Tibial nerve (tissue), 4 donors: ENCODE data around the gene MOCS1. TPM values are rescaled to one million over a fixed set of nuclear protein-coding genes. Genes with fewer than 3 reads are reported as not detected.

Experiments
- DNase-seq, 2 donors: peaks; one replicate each; pipeline ENCODE4 v3.0.0-alpha.2; 2019; ENCODE audit warnings: low spot score in 2 of 2
- H3K27ac ChIP-seq, 4 donors: fragments of 200-600 bp; sonication (generic) in 3 of 4; one replicate each; pipeline ENCODE4 v1.5.1; 2017 to 2019; ENCODE audit warnings: mild to moderate bottlenecking in 1 of 4
- H3K27me3 ChIP-seq, 2 donors: fragments of 200-600 bp; sonication (generic) in 1 of 2; one replicate each; pipeline versions ENCODE4 v1.5.1 to v1.6.0; 2017 to 2019
- H3K36me3 ChIP-seq, 3 donors: fragments of 200-600 bp; sonication (generic); one replicate each; pipeline ENCODE4 v1.5.1; 2018 to 2019
- H3K4me1 ChIP-seq, 4 donors: fragments of 200-600 bp; sonication (generic) in 3 of 4; one replicate each; pipeline ENCODE4 v1.5.1; 2017 to 2019
- H3K4me3 ChIP-seq, 4 donors: fragments of 200-600 bp; sonication (generic) in 3 of 4; one replicate each; pipeline ENCODE4 v1.5.1; 2017 to 2019; ENCODE audit warnings: mild to moderate bottlenecking in 1 of 4, moderate library complexity in 1 of 4
- H3K9me3 ChIP-seq, 4 donors: fragments of 200-600 bp; sonication (generic) in 3 of 4; one replicate each; pipeline ENCODE4 v1.5.1; 2017 to 2019
- CTCF ChIP-seq, 5 experiments: fragments of 200-600 bp in 3 of 5; fragments of 450-650 bp in 2 of 5; sonication (generic) in 3 of 5; IDR thresholded peaks; one replicate each; pipeline ENCODE4 v1.5.1; 2016 to 2019; ENCODE audit warnings: antibody characterized with exemption in 5 of 5, mild to moderate bottlenecking in 3 of 5, moderate library complexity in 2 of 5
- EP300 ChIP-seq, 2 donors: sonication (generic); formaldehyde crosslinking; IDR thresholded peaks; one replicate each; pipeline ENCODE4 v1.6.1; 2017; ENCODE audit warnings: antibody characterized with exemption in 2 of 2, mild to moderate bottlenecking in 1 of 2
- POLR2A ChIP-seq, 2 donors: fragments of 450-650 bp; IDR thresholded peaks; one replicate each; pipeline ENCODE4 v1.6.1; 2017; ENCODE audit warnings: antibody characterized with exemption in 2 of 2, mild to moderate bottlenecking in 2 of 2, moderate library complexity in 2 of 2
- WGBS, 2 donors: methylation state at CpG; one replicate each; pipeline ENCODE4 v1.1.5; 2018; 5-methylcytosine and 5-hydroxymethylcytosine counted together
- total RNA-seq, 4 donors: library from RNA; depleted of rRNA; stranded (reverse); fragments of >200 nt; gene quantifications; one replicate each; pipeline ENCODE4 v1.1.0, GENCODE V29; 2016

The MOCS1 gene
- total RNA-seq, 4 donors from 2014 or later: 56.7 to 103 (median 71.0) TPM

GRCh38 chr6:39902136-39902535 lies 32.1 kb downstream of the MOCS1 start:
- H3K9me3 ChIP-seq: no peaks in the 10 kb centered on the region
- 63 to 73% methylated on average over 2 of the region's 2 CpGs for WGBS, 2 donors
- peak overlapping the region in 2 of 4 donors; percentile 9 to 34 for H3K27ac ChIP-seq
- H3K27me3 ChIP-seq: no peaks in the 10 kb centered on the region
- TF ChIP-seq POLR2A (IDR thresholded peaks at IDR 0.05) (no peak), CTCF (IDR thresholded peaks at IDR 0.05) (no peak), EP300 (IDR thresholded peaks at IDR 0.05) (no peak)
- H3K4me3 ChIP-seq: no peak overlapping the region
- no peak for DNase-seq
- H3K36me3 ChIP-seq: peaks cover 0 to 99% (median 0%) of the 10 kb centered on the region in 3 donors
- H3K4me1 ChIP-seq: peaks cover 0 to 14% (median 0%) of the 10 kb centered on the region in 4 donors

- DNase-seq: no peak
- Histone ChIP-seq H3K4me1 (peaks cover 0 to 14% (median 0%) of the 10 kb centered on the region in 4 donors), H3K9me3 (no peaks in the 10 kb centered on the region), H3K27ac (peak overlapping the region in 2 of 4 donors; percentile 9 to 57), H3K36me3 (peaks cover 0 to 99% (median 0%) of the 10 kb centered on the region in 3 donors), H3K4me3 (no peak overlapping the region), H3K27me3 (no peaks in the 10 kb centered on the region)
- TF ChIP-seq EP300 (IDR thresholded peaks at IDR 0.05) (no peak), POLR2A (IDR thresholded peaks at IDR 0.05) (no peak), CTCF (IDR thresholded peaks at IDR 0.05) (no peak)
- 72 to 74% methylated on average over 19 of the region's 19 CpGs for WGBS, 2 donors
These were observed 32.6 kb downstream of the MOCS1 start for GRCh38 chr6:39901670-39902069.

GRCh38 chr6:39901116-39901655 lies 33.1 kb downstream of the MOCS1 start:
- no peak for DNase-seq
- Histone ChIP-seq H3K4me3 (no peak overlapping the region), H3K9me3 (no peaks in the 10 kb centered on the region), H3K27me3 (no peaks in the 10 kb centered on the region), H3K36me3 (peaks cover 0 to 99% (median 0%) of the 10 kb centered on the region in 3 donors), H3K4me1 (peaks cover 0 to 13% (median 0%) of the 10 kb centered on the region in 4 donors), H3K27ac (peak overlapping the region in 2 of 4 donors; percentile 9 to 57)
- TF ChIP-seq EP300 (IDR thresholded peaks at IDR 0.05) (no peak), POLR2A (IDR thresholded peaks at IDR 0.05) (no peak), CTCF (IDR thresholded peaks at IDR 0.05) (no peak)
- 75 to 82% methylated on average over 10 of the region's 10 CpGs for WGBS, 2 donors

- Histone ChIP-seq H3K27me3 (no peaks in the 10 kb centered on the region), H3K4me3 (no peak overlapping the region), H3K36me3 (peaks cover 0 to 92% (median 0%) of the 10 kb centered on the region in 3 donors), H3K27ac (peak overlapping the region in 2 of 4 donors; percentile 8 to 9), H3K9me3 (no peaks in the 10 kb centered on the region), H3K4me1 (no peaks in the 10 kb centered on the region)
- 81% methylated on average over 10 of the region's 10 CpGs for WGBS, 2 donors
- TF ChIP-seq CTCF (IDR thresholded peaks at IDR 0.05) (no peak), POLR2A (IDR thresholded peaks at IDR 0.05) (no peak)
- DNase-seq: no peak
These were observed 34.5 kb downstream of the MOCS1 start for GRCh38 chr6:39899554-39900295.

DNA sequence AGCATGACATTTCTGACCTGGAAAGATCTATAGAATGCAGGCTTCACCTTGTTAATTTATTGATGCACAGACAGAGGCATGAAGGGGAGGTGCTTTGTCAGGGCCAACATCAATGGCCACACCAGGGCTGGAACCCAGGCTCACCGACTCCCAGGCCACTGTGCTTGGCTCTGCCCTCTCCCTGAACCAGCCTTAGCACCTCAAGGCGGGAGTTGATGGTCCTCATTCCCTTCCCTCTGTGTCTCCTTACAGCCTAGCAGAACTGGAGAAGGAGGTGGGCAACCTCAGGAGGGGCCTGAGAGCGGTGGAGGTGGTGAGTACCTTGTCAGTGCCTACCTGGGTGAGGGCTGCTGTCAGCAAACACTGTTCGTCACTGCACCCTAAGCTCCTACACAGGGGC lies 35.6 kb downstream of the MOCS1 start:
- no peak for TF ChIP-seq CTCF (IDR thresholded peaks at IDR 0.05)
- no peak for TF ChIP-seq POLR2A (IDR thresholded peaks at IDR 0.05)
- H3K27me3 ChIP-seq: no peaks in the 10 kb centered on the region
- peak overlapping the region in 1 of 4 donors; percentile 10 for H3K27ac ChIP-seq
- no peak for DNase-seq
- H3K4me1 ChIP-seq: no peaks in the 10 kb centered on the region
- H3K9me3 ChIP-seq: no peaks in the 10 kb centered on the region
- H3K4me3 ChIP-seq: no peak overlapping the region
- 87 to 91% methylated on average over 4 of the region's 4 CpGs for WGBS, 2 donors
- H3K36me3 ChIP-seq: peaks cover 0 to 85% (median 0%) of the 10 kb centered on the region in 3 donors
